ENCODE data around the gene CLDN6. TPM values are rescaled to one million over a fixed set of nuclear protein-coding genes. Genes with fewer than 3 reads are reported as not detected.

Gene CLDN6
- total and polyA plus RNA-seq, 9 of the 15 experiments (the other 6 are each of a cell fraction or from before 2014, with no cell fraction given), result 0.22 to 0.75 (median 0.38) TPM; not detected in 3

GRCh38 chr16:3015865-3016521 lies 2.0 kb downstream of the CLDN6 start (continued):
- no peak for TF ChIP-seq ZNF282 (CRISPR knock-in tag; IDR thresholded peaks at IDR 0.05)
- TF ChIP-seq RBM34 (IDR thresholded peaks at IDR 0.05; ENCODE audit: borderline replicate concordance, insufficient read depth, low read length), result no peak
- TF ChIP-seq SRSF1 (IDR thresholded peaks at IDR 0.05; ENCODE audit: low read depth, low read length), result no peak
- no peak for TF ChIP-seq MCM7 (IDR thresholded peaks at IDR 0.05)
- no peak for TF ChIP-seq SNIP1 (IDR thresholded peaks at IDR 0.05; ENCODE audit: low read depth)
- no peak for TF ChIP-seq FOXK1 (CRISPR knock-in tag; IDR thresholded peaks at IDR 0.05; ENCODE audit: borderline replicate concordance)
- no peak for TF ChIP-seq HDAC6 (IDR thresholded peaks at IDR 0.05; ENCODE audit: low read depth, low read length)
- TF ChIP-seq BRD9 (IDR thresholded peaks at IDR 0.05; ENCODE audit: low read depth, partially characterized antibody), result no peak
- no peak for TF ChIP-seq XRCC4 (IDR thresholded peaks at IDR 0.05; ENCODE audit: extremely low read depth, insufficient read depth, insufficient read length)
- no peak for TF ChIP-seq ZNF239 (CRISPR knock-in tag; IDR thresholded peaks at IDR 0.05)
- no peak for TF ChIP-seq KLF6 (CRISPR knock-in tag; IDR thresholded peaks at IDR 0.05; ENCODE audit: borderline replicate concordance)
- no peak for TF ChIP-seq MBD1 (CRISPR knock-in tag; IDR thresholded peaks at IDR 0.05)
- peak; percentile 62 for TF ChIP-seq DPF2 (IDR thresholded peaks at IDR 0.05)
- TF ChIP-seq BACH1 (tag; IDR thresholded peaks at IDR 0.05), result no peak
- no peak for TF ChIP-seq CLOCK (CRISPR knock-in tag; IDR thresholded peaks at IDR 0.05; ENCODE audit: borderline replicate concordance)
- TF ChIP-seq CBFA2T3 (IDR thresholded peaks at IDR 0.05), result peak; percentile 60
- 0 out of 2 replicates have a peak, but pooled peaks have one; percentile 13 for TF ChIP-seq NBN (IDR thresholded peaks at IDR 0.05; ENCODE audit: low read depth)
- no peak for TF ChIP-seq ARID4B (CRISPR knock-in tag; IDR thresholded peaks at IDR 0.05)
- TF ChIP-seq TCF3 (CRISPR knock-in tag; IDR thresholded peaks at IDR 0.05), result peak; percentile 71
- TF ChIP-seq ELK3 (CRISPR knock-in tag; IDR thresholded peaks at IDR 0.05), result no peak

All from K562 (cell line).